Measurements from ENCODE around the gene DBH.

Gene DBH

DNA sequence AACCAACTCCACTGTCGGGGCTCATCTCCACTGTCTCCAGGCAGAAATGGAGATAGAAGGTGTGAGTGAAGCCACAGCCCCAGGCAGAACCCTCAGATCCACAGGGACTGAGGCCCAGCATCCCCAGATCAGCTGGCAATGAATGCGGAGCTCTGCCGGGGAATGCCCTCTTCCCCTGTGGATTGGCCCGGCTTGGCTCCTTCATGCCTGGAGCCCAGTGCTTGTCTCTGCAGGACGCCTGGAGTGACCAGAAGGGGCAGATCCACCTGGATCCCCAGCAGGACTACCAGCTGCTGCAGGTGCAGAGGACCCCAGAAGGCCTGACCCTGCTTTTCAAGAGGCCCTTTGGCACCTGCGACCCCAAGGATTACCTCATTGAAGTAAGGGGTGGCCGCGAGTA lies 3.5 kb downstream of the DBH start:
- intact Hi-C loops (cut with micrococcal nuclease) = no loop called here
- Mint-ChIP-seq H3K27ac (no peak overlapping the region), H3K4me1 (ENCODE audit: low read depth) (no peaks in the 10 kb centered on the region), H3K27me3 (peaks cover 3% of the 10 kb centered on the region), H3K4me3 (no peak overlapping the region), H3K36me3 (ENCODE audit: low read depth) (no peaks in the 10 kb centered on the region), H3K9me3 (no peaks in the 10 kb centered on the region)

DNA sequence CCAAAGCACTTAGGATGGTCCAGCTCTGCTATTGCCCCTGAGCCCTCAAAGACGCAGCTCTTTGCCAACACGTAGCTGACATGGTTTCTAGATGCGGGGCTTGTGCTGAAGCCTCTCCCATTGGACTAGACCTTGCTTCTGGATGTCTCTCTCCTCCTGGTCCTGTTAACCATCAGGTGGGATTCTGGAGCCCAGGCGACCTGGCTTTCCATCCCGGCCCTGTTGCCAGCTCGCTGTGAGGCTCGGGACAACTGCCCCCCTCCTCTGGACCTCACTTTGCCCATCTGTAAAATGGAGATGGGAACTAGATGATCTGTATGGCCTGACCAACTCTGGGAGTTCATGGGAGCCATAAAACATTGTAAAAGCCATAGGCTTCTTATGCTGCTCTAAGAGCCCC lies 4.0 kb downstream of the DBH start:
- no peaks in the 10 kb centered on the region for H3K36me3 Mint-ChIP-seq (ENCODE audit: low read depth)
- H3K27me3 Mint-ChIP-seq = peaks cover 2% of the 10 kb centered on the region

DNA sequence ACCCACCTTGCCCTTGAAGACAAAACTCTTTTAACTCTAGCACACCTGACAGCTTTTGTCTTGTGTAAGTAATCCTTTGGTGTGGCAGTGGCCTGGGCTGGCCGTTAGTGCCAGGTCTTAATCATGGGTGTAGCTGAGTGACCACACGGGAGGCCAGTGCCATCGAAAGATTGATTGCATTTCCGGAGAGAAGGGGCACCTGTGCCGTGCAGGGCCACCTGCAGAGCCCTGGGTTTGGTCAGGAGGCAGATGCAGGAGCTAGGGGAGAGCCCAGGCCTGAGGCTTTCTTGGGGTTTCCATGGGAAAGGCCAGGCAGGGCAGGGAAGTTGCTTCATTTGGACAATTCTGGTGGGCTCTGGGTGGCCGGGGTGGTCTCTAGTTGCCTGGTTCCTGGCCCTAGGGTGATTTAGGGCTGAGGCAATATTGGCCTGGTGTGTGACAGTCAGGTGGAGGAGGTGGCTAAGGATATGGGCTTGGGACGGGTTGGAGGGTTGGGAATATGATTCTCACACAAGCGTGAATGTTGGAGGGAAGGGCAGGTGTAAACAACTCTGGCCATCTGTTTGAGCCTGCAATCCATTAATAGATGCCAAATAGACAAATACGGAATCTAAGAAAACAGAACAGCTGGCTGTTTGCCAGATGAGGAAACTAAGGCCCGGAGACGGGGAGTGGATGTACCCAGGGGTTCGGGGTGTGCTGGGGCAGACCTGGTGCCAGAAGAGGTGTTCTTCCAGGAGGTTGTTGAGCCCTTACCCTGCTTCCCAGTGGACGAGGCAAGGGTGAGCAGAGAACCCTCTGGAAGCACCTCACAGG lies 4.6 kb downstream of the DBH start:
- Mint-ChIP-seq H3K36me3 (ENCODE audit: low read depth) (no peaks in the 10 kb centered on the region), H3K27me3 (no peaks in the 10 kb centered on the region), H3K4me3 (no peak overlapping the region), H3K4me1 (ENCODE audit: low read depth) (no peaks in the 10 kb centered on the region), H3K27ac (no peak overlapping the region), H3K9me3 (no peaks in the 10 kb centered on the region)
- intact Hi-C loops (cut with micrococcal nuclease) = no loop called here

More for the DNA sequence above, 4.0 kb downstream of the DBH start:
- intact Hi-C loops (cut with micrococcal nuclease) = no loop called here
- H3K9me3 Mint-ChIP-seq = no peaks in the 10 kb centered on the region
- no peak overlapping the region for H3K4me3 Mint-ChIP-seq
- H3K27ac Mint-ChIP-seq = no peak overlapping the region
- H3K4me1 Mint-ChIP-seq (ENCODE audit: low read depth) = no peaks in the 10 kb centered on the region

DNA sequence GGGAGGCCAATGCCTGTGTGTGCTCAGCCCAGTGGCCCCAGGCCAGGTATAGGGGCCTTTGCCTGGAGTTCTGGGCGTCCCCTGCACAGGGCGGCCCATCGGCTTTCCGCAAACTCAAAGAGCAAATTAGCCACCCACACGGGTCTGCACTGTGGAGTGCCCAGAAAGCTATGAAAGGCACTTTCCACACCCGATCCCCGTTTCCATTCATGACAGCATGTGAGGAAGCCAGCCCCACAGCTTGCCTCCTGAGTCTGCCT lies 5.2 kb downstream of the DBH start:
- Mint-ChIP-seq H3K27ac (no peak overlapping the region), H3K9me3 (no peaks in the 10 kb centered on the region), H3K27me3 (no peaks in the 10 kb centered on the region), H3K36me3 (ENCODE audit: low read depth) (no peaks in the 10 kb centered on the region), H3K4me1 (ENCODE audit: low read depth) (no peaks in the 10 kb centered on the region), H3K4me3 (no peak overlapping the region)
- intact Hi-C loops (cut with micrococcal nuclease) = no loop called here

DNA sequence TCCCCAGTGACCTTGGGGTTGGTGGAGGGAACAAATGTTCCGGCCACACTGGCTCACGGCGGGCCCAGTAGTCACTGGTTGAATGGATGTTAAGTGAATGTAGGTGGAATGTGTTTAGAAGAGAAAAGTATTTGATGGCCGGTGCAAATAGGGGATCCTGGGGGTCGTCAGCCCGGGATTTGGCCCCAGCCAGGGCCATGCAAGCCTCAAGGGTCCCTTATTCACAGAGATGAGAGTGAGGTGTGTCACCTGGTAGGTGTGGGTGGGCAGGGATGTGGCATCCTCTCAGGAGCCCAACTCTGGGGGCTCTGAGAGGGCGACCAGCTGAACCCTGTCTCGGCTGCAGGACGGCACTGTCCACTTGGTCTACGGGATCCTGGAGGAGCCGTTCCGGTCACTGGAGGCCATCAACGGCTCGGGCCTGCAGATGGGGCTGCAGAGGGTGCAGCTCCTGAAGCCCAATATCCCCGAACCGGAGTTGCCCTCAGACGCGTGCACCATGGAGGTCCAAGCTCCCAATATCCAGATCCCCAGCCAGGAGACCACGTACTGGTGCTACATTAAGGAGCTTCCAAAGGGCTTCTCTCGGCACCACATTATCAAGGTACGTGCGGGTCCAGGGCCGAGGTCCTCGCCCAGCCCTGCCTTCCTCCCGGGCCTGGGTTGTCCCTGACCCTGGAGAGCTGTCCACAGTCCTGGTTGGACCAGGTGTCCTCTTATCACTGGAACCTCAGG lies 5.9 kb downstream of the DBH start:
- Mint-ChIP-seq H3K27ac (no peak overlapping the region), H3K9me3 (no peaks in the 10 kb centered on the region), H3K4me1 (ENCODE audit: low read depth) (no peaks in the 10 kb centered on the region), H3K4me3 (no peak overlapping the region), H3K36me3 (ENCODE audit: low read depth) (no peaks in the 10 kb centered on the region), H3K27me3 (no peaks in the 10 kb centered on the region)
- intact Hi-C loops (cut with micrococcal nuclease) = no loop called here

DNA sequence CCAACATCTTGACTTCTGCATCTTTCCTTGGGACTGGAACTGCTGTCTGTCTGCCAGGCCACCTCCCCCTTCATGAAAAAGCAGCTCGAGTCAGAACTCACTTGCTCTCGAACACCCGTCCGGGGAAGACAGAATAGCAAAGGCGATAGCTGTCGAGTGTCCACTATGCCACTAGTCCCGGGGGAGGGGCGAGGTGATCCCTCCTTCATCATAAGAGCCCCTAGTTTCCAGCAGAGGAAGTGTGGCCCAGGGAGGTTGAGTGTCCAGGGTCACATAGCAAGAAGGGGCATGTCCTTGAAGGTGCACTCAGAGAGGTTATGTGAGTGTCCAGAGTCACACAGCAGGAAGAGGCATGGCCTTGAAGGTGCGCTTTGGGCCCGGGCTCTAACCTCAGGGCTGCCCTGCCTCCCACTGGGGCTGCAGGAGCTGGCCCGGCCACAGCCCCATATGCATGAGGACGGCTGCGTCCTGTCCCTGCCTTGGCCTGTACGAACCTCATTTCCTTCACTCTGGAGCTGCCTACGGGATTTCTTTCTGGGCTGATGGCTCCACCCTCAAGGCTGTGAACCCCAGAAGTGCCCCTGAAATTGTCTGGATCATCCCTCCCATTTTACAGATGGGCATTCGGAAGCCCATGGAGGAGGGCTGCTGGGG lies 6.7 kb downstream of the DBH start:
- H3K36me3 Mint-ChIP-seq (ENCODE audit: low read depth) = no peaks in the 10 kb centered on the region
- no peak overlapping the region for H3K4me3 Mint-ChIP-seq
- H3K9me3 Mint-ChIP-seq = no peaks in the 10 kb centered on the region
- no peaks in the 10 kb centered on the region for H3K27me3 Mint-ChIP-seq
- no peaks in the 10 kb centered on the region for H3K4me1 Mint-ChIP-seq (ENCODE audit: low read depth)
- no peak overlapping the region for H3K27ac Mint-ChIP-seq
- intact Hi-C loops (cut with micrococcal nuclease) = no loop called here

DNA sequence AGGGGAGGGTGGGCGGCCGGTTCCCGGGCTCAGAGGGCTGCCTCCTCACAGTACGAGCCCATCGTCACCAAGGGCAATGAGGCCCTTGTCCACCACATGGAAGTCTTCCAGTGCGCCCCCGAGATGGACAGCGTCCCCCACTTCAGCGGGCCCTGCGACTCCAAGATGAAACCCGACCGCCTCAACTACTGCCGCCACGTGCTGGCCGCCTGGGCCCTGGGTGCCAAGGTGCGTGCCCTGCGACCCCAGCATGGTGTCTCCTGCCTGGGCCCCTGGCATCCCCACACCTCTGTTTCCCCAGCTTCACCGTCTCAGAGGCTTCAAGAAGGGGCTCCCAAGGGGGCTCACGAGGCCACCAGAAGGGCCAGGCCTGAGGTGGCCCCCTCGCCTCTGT lies 7.2 kb downstream of the DBH start:
- no peak overlapping the region for H3K4me3 Mint-ChIP-seq

DNA sequence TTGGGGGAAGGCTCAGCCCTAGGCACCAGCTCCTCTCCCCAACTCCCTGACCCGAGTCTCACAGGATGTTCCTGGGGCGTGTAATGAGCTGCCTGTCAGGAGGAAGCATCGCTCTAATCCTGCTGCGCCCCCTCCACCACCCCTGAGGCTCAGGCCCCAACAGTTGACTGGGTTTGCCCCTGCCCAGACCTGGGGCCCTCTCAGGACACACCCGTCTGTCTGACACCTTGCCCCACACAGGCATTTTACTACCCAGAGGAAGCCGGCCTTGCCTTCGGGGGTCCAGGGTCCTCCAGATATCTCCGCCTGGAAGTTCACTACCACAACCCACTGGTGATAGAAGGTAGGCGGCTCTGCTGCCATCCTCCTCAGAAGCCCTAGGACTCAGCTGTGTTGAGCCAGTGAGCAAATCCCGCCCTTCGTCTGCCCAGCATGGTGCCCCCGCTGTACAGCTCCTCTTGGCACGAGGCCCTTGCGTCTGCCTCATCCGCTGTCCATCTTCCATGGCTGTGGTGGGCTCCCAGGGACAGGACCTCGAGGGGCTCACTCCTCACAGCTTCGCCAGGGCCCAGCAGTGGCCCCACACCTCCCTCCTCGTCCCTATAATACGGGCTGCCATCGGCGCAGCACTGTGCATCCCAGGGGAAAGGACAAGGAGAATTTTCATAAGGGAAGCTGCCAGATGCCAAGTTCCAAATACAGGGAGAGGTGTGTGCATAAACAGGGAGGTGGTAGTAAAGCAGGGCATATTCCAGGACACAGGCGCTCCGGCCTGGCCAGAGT lies 8.0 kb downstream of the DBH start:
- H3K4me1 Mint-ChIP-seq (ENCODE audit: low read depth) = no peaks in the 10 kb centered on the region
- H3K27me3 Mint-ChIP-seq = peaks cover 1% of the 10 kb centered on the region
- intact Hi-C loops (cut with micrococcal nuclease) = no loop called here
- H3K36me3 Mint-ChIP-seq (ENCODE audit: low read depth) = no peaks in the 10 kb centered on the region
- H3K4me3 Mint-ChIP-seq = no peak overlapping the region
- no peak overlapping the region for H3K27ac Mint-ChIP-seq
- H3K9me3 Mint-ChIP-seq = no peaks in the 10 kb centered on the region

More for the DNA sequence above, 7.2 kb downstream of the DBH start:
- intact Hi-C loops (cut with micrococcal nuclease) = no loop called here
- Mint-ChIP-seq H3K27me3 (peaks cover 1% of the 10 kb centered on the region), H3K36me3 (ENCODE audit: low read depth) (no peaks in the 10 kb centered on the region), H3K4me1 (ENCODE audit: low read depth) (no peaks in the 10 kb centered on the region), H3K9me3 (no peaks in the 10 kb centered on the region), H3K27ac (no peak overlapping the region)

DNA sequence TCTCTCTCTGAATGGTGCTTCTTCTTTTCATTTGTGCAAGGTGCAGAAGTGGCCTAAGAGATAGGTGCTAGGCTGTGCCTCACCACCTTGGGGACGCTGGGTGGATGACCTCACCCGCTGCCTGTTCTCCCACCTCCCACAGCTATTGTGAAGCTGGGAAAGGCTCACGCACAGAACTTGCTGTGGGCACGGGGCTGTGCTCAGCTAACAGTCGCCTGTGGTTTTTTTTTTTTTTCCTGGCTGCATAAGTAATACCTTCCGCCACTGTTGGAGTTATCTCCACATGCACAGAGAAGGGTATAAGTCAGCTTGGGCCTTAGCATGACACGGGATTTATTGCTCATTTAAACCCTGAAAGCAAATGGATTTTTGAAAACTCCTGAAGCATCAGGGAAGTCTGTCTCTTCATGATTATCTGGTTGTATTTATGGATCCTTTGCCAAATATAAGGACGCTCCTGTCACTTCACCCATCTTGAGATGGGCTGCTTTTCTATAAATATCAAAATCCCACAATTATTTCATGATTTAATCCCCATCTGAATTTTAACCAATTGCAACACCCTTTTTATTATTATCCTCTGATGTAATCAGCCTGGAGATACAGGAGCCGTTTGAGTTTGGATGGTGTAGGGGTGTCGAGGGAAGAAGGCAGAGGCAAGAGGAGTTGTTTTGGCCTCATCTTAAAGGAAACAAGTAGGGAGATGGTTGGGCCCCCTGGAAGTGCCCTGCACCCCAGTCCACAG lies 9.0 kb downstream of the DBH start:
- H3K27me3 Mint-ChIP-seq = peaks cover 5% of the 10 kb centered on the region
- no peaks in the 10 kb centered on the region for H3K9me3 Mint-ChIP-seq
- H3K36me3 Mint-ChIP-seq (ENCODE audit: low read depth) = no peaks in the 10 kb centered on the region
- H3K27ac Mint-ChIP-seq = no peak overlapping the region
- no peaks in the 10 kb centered on the region for H3K4me1 Mint-ChIP-seq (ENCODE audit: low read depth)
- no peak overlapping the region for H3K4me3 Mint-ChIP-seq
- intact Hi-C loops (cut with micrococcal nuclease) = no loop called here

DNA sequence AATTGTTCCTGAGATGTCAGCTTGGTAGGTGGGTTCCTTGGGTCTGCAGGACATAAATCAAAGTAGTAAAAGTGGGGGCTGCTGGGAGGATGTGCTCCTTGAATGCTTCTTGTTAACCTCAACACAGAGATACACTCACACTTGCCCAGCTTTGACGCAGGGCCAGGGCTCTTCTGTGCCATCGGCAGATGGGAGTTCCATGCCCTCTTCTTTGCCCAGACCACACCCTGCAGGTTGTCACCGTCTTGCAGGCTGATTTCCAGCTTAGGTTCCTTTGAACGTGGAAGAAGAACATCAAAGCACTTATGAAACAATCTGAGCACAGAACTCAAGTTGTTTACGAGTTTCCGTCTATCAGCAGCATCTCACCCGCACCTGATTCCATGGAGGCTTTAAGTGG lies 11.0 kb downstream of the DBH start:
- no peaks in the 10 kb centered on the region for H3K36me3 Mint-ChIP-seq (ENCODE audit: low read depth)

DNA sequence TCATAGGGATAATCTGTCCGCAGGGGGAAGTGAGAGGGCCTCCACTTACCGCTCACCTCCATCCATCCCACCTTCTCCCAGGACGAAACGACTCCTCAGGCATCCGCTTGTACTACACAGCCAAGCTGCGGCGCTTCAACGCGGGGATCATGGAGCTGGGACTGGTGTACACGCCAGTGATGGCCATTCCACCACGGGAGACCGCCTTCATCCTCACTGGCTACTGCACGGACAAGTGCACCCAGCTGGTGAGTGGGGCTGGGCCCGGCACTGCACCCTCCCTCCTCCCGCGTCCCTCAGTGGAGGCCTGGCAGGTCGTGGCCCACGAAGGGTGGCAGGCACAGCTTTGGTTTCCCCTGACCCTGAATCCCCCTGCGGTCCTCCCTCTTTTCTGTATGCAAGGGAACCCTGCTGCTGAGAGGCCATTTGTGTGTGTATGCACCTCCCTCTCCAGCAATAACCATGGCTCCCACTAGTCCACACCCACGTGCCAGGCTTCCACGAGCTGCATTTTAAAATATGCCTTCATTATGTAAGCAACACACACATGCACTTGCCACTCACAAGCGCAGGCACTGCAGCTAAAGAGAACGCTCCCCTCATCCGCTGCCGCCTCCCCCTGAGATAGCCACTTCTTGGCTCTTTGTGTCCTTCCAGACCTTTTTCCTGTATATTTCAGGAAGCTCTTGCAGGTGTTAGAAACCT lies 11.8 kb downstream of the DBH start:
- Mint-ChIP-seq H3K4me1 (ENCODE audit: low read depth) (no peaks in the 10 kb centered on the region), H3K4me3 (no peak overlapping the region), H3K9me3 (no peaks in the 10 kb centered on the region), H3K36me3 (ENCODE audit: low read depth) (no peaks in the 10 kb centered on the region), H3K27ac (no peak overlapping the region), H3K27me3 (peaks cover 6% of the 10 kb centered on the region)
- intact Hi-C loops (cut with micrococcal nuclease) = no loop called here

More for the DNA sequence above, 11.0 kb downstream of the DBH start:
- Mint-ChIP-seq H3K27me3 (peaks cover 6% of the 10 kb centered on the region), H3K4me3 (no peak overlapping the region), H3K27ac (no peak overlapping the region), H3K9me3 (no peaks in the 10 kb centered on the region), H3K4me1 (ENCODE audit: low read depth) (no peaks in the 10 kb centered on the region)
- intact Hi-C loops (cut with micrococcal nuclease) = no loop called here

DNA sequence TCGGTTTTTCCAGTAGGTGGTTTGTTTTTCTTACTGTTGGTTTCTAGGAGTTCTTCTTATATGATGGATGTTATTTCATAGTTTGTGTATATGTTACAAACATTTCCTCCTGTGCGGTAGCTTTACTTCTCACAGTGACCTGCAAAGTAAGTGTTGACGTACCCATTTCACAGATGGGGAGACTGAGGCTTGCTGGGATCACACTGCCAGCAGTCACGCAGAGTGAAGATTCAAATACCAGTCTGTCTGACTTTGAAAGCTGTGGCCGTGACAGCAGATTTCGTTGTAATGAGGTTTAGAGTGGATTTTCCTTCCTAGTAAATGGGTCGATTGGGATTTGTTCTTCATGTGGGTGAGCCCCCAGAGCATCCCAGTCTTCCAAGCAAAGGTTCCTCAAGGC lies 13.0 kb downstream of the DBH start:
- intact Hi-C loops (cut with micrococcal nuclease) = no loop called here

DNA sequence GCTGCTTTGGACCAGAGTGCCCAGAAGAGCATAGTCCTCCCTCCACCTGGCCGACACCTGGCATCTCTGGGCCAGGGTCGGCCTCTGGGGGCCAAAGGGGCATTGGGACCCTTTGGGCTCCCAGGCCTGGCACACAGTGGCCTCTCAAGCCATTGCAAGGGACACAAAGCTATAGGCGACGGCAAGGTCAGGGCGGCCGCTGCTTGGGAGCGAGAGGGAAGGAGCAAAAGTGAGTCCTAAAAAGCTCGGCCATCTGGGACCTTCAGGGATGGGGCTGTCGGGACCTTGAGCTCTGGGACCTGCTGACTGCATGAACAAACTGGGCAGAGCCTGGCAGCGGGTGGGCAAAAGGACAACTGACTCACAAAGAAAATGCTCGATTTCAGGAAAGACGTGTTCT lies 13.9 kb downstream of the DBH start:
- Mint-ChIP-seq H3K4me3 (no peak overlapping the region), H3K9me3 (no peaks in the 10 kb centered on the region), H3K27ac (no peak overlapping the region), H3K4me1 (ENCODE audit: low read depth) (no peaks in the 10 kb centered on the region), H3K27me3 (peaks cover 15% of the 10 kb centered on the region), H3K36me3 (ENCODE audit: low read depth) (no peaks in the 10 kb centered on the region)
- intact Hi-C loops (cut with micrococcal nuclease) = no loop called here

More for the DNA sequence above, 13.0 kb downstream of the DBH start:
- Mint-ChIP-seq H3K9me3 (no peaks in the 10 kb centered on the region), H3K27ac (no peak overlapping the region), H3K4me1 (ENCODE audit: low read depth) (no peaks in the 10 kb centered on the region), H3K4me3 (no peak overlapping the region), H3K27me3 (peaks cover 9% of the 10 kb centered on the region), H3K36me3 (ENCODE audit: low read depth) (no peaks in the 10 kb centered on the region)

All from dendritic cell treated with granulocyte-macrophage colony-stimulating factor and Interleukin-4, amounts not matched to agents 40 ng/mL and 50 ng/mL, for 4 days (primary cell).